HG02678 (cell line): ENCODE measurements around the gene CPNE2.
"Not testable (repeated sequence)": the region's sequence is repeated elsewhere in the genome, so short reads cannot be mapped to it uniquely, and the experiment has no call there.

Source experiments
- ATAC-seq: cut with Tn5 transposase; IDR thresholded peaks from one replicate; pipeline ENCODE4 v1.9.1; 2021; ENCODE audit warnings: mild to moderate bottlenecking, moderate library complexity; ENCODE audit not compliant: unreplicated experiment

CPNE2 gene

GRCh38 chr16:57096192-57096591 is 3.8 kb downstream of the CPNE2 start:
- ATAC-seq: no peak

DNA sequence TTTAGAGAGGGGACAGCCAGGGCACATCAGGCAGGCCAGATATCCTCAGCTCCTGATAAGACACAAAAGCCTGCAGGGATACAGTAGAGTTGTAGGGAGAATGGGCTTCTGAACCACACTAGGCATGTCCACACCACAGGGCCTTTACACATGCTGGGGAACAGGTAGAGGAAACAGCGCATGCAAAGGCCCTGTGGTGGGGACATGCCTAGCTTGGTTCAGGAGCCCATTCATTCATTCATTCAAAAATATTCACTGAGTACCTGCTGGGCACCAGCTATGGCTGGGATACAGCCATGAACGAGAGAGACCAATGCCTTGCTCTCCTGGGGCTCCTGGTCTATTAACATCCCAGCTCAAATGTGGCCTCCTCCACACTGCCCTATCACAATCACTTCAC is 4.4 kb downstream of the CPNE2 start:
- no peak for ATAC-seq

DNA sequence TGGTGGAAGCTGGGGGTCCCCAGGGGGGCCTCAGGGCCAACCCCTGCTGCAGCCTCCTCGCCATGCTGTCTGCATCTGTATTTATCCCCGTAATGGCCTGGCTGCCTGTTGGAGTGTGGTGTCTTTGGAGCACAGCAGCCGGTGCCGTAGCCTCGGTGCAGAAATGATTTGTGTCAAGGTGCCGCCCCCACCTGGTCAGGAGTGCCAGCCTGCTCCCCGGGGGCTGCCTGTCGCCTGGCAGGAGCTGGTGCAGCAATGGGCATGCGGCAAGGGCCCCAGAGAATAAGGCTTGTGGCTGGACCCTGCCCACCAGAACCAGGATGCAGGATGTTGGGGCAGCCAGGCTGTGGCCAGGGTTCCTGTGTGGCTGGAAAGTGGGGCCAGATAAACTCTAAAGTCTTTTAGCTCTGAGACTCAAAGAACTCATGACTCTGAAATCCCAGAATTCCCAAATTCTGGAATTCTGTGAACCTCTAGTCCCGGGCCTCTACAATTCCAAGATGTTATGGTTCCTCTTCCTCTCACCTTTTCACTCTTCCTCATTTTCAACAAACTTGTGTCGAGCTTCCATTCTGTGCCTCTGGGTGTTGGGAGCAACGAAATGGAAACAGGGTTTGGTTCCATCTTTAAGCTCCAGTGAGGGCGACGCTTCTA is 5.9 kb downstream of the CPNE2 start:
- no peak for ATAC-seq

DNA sequence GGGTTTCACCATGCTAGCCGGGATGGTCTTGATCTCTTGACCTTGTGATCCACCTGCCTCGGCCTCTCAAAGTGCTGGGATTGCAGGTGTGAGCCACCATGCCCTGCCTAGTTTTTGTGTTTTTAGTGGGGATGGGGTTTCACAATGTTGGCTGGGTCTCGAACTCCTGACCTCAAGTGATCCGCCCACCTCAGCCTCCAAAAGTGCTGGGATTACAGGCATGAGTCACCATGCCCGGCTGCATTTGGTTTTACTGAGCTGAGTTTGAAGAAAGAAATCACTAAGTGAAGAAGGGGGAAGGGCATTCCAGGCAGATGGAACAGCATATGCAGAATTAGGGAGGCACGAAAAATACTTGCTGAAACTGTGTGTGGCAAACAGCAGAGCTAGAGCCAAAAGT is 7.6 kb downstream of the CPNE2 start:
- not testable (repeated sequence) for ATAC-seq

GRCh38 chr16:57100445-57100844 is 8.1 kb downstream of the CPNE2 start:
- no peak for ATAC-seq

DNA sequence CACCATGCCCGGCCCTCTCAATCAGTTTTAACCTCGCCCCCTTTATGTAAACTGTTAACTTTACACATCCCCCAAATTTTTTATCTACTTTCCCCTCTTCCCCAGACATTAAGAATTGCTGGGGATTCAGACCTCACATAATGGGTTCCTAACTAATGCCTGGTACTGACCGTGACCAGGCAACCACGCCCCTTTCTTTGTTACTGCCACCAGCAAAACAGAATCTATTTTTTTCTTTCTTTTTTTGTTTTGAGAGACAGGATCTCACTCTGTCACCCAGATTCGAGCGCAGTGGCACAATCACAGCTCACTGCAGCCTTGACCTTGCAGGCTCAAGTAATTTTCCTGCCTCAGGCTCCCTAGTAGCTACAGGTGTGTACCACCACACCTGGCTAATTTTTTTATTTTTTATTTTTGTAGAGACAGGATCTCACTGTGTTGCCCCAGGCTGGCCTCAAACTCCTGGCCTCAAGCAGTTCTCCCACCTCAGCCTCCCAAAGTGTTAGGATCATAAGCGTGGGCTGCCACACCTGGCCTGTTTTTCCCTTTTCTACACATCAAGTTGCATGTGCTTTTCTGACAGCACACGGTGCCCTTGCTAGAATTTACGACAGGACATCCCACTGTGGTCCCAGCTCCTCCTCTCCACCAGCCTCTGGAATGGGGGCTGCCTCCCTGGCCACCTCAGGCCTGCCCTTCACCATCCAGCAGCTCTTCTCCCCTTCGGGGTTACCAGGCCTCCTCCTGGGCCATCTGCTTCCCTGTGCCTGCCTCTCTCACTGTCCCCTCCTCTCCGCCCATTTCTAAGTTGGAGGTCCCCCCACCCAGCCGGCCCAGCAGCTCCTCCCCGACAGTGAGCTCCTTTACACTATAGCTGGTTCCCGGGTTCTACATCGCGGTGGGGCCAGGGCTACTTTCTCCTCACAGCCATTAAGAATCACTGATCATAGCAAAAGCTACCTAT is 10.8 kb downstream of the CPNE2 start:
- ATAC-seq: no peak

DNA sequence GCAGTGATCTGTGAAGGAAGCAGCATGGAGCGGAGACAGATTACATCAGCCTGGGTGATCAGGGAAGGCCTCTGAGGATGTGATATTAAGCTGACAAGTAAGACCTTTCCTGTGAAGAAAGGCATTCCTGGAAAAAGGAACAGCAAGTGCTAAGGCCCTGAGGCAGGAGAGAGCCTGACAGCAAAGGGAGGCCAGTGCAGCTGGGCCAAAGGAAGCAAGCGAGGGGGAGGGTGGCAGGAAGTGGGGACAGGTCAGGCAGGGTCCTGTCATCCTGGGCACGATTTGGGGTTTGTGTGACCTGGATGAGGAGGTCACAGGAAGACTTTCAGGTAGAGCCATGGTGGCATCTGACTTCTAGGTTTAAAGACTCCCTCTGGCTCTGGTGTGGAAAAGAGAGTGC is 12.3 kb downstream of the CPNE2 start:
- no peak for ATAC-seq

DNA sequence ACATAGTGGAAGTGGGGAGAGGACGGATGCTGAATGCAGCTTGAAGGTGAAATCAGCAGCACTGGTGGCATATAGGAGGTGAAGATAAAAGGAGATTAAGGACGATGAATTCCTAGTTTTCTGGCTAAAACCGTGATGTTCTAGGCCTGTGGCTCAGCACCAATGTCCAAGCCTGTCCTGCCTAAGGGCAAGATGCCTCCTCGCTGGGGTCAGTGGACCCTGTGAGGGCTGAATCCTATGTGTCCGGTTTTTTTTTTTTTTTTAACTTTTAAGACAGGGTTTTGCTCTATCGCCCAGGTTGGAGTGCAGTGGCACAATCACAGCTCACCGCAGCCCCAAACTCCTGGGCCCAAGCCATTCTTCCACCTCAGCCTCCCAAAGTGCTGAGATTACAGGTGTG is 12.8 kb downstream of the CPNE2 start:
- ATAC-seq: no peak

- no peak for ATAC-seq
These were observed 14.4 kb downstream of the CPNE2 start for GRCh38 chr16:57106767-57107166.

DNA sequence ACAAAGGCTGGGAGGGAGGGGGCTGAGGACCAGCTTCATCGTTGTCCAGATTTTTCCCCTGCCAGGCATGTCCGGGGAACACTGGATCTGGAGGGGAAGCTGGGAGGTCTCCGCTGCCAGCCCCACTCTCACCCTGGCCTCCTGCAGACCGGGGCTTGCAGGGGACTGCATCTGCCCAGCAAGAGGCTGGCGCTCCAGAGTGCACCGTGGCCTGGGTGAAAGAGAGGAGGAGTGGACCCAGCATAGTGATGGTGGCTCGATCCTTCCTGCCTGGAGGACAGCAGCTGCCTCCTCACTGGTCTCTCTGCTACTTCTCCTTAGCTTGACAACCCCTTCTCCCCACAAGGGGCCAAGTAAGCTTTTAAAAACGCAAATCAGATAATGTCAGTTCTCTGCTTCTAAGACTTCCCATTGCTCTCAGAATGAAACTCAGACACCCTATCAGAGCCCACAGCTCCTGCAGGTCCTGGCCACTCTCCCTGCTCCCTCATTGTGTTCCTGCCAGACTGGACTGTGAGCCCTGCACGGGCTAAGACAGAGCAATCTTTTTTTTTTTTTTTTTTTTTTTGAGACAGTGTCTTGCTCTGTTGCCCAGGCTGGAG is 15.0 kb downstream of the CPNE2 start:
- ATAC-seq: no peak

- no peak for ATAC-seq
These were observed 16.0 kb downstream of the CPNE2 start for GRCh38 chr16:57108432-57108831.

GRCh38 chr16:57109259-57110105 is 17.1 kb downstream of the CPNE2 start:
- not testable (repeated sequence) for ATAC-seq

GRCh38 chr16:57110937-57111336 is 18.6 kb downstream of the CPNE2 start:
- no peak for ATAC-seq

DNA sequence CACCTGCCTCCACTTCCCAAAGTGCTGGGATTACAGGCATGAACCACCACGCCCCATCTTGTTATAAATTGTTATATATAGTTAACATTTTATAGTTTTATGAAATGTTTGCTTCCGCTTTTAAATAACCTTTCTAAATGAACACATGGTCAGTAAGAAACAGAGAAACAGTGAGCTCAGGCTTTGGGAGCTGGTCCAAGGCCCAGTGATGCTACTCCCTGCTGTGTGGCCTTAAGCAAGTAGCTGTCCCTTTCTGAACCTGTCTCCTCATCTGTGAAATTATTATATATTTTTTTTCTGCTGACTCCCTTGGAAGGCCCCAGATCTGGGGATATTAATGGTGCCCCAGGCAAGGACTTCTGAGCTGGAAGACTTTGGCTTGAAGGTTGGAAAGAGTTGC is 19.0 kb downstream of the CPNE2 start:
- ATAC-seq: no peak

GRCh38 chr16:57112403-57113041 is 20.1 kb downstream of the CPNE2 start:
- ATAC-seq: no peak

DNA sequence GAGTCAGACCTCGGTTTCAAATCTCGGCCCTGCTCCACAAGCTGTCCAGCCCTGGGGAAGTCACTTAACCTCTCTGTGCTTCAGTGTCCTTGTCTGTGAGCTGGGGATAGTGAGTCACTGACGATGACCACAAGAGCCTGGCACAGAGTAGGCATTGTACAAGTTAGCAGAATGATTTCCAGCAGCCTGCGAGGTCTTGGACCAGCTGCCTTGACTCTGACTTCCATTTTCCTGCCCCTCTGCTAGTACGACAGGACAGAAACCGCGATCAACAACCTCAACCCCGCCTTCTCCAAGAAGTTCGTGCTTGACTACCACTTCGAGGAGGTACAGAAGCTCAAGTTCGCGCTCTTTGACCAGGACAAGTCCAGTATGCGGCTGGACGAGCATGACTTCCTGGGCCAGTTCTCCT is 20.7 kb downstream of the CPNE2 start:
- no peak for ATAC-seq

GRCh38 chr16:57113664-57114063 is 21.3 kb downstream of the CPNE2 start:
- no peak for ATAC-seq

DNA sequence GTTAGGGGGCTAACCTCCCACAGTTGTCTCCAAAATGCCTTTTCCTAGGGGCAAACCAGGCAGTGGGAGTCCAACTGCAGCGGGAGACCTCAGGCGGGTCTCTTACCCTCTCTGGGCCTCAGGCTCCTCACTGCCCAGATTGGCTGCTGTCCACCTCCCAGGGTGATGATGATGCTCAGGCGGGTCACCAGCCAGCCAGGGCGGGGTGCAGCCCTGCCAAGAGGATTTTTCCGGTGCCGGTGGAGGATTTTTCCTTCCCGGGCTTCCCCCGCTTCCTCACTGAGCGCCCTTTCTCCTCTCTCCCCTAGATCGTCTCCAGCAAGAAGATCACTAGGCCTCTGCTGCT is 22.8 kb downstream of the CPNE2 start:
- ATAC-seq: no peak

DNA sequence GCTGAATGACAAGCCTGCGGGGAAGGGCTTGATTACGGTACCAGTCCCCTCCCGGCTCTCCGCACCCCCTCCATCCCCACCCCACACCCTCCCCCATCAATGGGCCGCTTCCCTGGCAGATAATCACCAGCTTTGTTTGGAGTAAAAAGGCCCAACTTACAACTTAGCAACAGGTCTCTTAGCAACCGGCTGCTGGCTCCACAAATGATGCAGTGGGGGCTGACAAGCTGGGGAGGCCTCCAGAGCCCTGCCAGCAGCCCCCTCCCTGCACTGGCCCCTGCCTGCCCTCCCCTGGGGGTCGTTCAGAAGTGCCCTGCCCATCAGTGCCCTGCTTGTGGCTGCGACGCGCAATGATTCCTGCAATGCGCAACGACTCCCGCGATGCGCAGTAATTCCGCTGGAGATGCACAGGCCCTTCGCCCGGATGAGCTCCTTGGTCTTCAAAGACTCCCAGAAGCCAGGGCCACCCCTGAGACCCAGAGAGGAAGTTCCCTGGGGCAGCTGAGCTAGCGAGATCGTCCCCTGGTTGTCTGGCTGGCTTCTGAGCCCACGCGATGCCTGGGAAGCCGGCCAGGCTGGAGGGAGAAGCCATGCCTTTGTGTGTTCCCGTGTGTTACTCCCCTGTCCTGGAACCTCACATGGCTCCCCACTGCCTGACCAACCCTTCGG is 23.3 kb downstream of the CPNE2 start:
- no peak for ATAC-seq

- no peak for ATAC-seq
These were observed 26.2 kb downstream of the CPNE2 start for GRCh38 chr16:57118461-57119084.
